D341Med (cell line): Measurements from ENCODE around the gene SKAP1.
"Not testable (repeated sequence)": the region's sequence is repeated elsewhere in the genome, so short reads cannot be mapped to it uniquely, and the experiment has no call there.

Source experiments
- DNase-seq: peaks from one replicate; pipeline ENCODE4 v3.0.0; 2012; ENCODE audit warnings: low spot score

SKAP1 gene

DNA sequence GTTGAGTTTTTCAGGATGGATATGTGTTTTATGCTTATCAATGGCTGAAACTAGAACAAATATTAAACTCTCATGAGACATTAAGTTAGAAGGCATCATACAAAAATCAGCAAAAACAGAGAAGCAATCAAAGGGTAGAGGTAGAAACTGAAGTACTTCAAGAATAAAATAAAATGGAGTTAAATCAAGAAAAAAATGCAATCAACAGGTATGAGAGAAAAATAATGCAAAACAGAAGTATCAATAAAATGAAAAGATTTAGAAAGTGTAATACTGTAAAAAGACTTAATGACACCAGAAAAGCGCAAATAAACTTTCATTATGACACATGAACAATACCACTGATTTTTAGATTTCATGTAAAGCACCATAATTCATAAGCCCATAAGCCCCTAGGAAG is 112.3 kb downstream of the SKAP1 start:
- DNase-seq, result no peak

GRCh38 chr17:48314716-48315115 is 115.3 kb downstream of the SKAP1 start:
- no peak for DNase-seq

DNA sequence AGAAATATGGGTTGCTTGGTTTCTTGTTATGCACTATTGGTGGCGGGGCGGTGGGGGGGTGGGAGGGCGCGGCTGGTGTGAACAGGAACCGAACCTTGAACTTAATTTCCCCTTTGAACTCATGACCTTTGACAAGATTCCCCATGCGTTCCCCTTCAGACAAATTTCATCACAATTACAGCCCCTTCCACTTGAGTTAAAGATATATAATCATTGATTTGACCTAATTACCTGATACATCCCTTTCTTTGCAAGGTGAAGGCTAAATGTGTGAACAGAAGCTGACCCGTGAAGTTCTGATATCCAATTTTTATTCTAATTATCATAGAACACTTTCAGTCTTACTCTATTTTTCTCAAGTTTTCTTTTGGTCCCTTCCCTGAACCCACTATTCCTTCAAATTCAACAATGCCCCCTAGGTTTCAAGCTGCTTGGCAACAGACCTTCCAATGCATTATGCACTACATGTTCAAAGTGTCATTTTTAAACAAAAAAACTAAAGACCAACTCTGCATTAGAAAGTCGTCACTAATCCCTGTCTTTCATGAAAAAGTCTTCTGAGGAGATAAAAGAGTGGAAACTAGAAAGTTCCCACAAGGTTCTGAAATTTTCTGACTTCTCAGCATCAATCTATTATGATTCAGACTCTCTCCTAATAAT is 116.8 kb downstream of the SKAP1 start:
- no peak for DNase-seq

DNA sequence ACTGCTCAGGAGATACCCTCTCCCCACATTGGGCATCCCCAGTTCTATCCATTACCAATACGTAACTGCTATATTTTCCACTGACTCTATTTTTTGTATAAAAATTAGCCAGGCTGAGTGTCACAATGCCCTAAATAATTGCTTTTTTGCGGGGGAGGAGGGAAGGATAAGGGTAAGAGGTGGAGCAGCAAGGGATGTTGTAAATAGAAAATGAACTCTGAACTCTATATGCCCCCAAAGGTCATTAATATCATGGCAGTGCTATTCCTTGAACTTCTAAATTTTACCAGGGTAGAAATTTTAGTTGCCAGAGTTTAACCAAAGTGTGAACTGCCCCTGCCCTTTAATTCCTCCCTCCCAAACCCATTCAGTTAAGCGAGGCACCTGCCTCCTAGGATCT is 118.7 kb downstream of the SKAP1 start:
- no peak for DNase-seq

GRCh38 chr17:48310748-48311213 is 119.2 kb downstream of the SKAP1 start:
- peak; percentile 40 for DNase-seq

- DNase-seq, result no peak
These were observed 121.4 kb downstream of the SKAP1 start for GRCh38 chr17:48308581-48308980.

GRCh38 chr17:48307814-48308411 is 122.1 kb downstream of the SKAP1 start:
- DNase-seq, result peak; percentile 77

GRCh38 chr17:48307255-48307654 is 122.8 kb downstream of the SKAP1 start:
- DNase-seq, result no peak

GRCh38 chr17:48301002-48301401 is 129.0 kb downstream of the SKAP1 start:
- no peak for DNase-seq

DNA sequence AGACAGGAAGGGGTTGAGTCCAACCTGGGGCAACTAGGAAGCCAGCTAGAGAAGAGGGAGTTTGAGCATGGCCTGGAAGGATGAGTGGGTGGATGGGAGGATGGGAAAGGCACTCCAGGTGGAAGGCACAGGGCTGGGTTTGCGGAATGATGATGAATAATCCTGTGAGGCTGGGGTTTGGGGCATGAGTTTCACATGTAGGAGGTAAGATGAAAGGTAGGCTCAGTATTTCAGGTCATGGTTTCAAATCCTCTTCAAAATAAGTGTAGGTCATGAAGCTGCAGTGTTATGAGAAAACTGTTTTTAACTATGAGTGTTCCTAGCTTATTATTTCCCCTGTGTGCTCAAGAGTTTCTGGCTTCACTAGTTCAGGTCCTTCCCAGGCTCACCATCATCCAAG is 130.3 kb downstream of the SKAP1 start:
- no peak for DNase-seq

DNA sequence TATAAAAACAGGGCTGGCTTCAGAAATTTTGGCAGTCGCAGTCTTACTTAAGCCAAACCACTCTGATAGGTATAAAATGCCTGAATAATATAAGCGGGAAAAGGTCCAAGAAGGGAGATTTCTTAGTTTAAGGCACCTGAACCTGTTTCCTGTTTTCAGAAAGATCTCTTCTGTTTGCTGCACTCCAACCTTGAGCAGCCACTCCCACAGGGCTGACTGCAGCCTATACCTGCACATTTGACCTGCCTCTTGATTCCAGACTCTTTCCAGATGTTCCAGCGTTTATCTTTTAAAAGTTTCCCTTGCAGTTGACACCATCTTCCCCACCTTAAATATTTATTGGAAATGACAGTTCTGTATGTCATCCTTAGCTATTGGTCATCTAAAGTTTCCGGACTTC is 132.2 kb downstream of the SKAP1 start:
- no peak for DNase-seq

DNA sequence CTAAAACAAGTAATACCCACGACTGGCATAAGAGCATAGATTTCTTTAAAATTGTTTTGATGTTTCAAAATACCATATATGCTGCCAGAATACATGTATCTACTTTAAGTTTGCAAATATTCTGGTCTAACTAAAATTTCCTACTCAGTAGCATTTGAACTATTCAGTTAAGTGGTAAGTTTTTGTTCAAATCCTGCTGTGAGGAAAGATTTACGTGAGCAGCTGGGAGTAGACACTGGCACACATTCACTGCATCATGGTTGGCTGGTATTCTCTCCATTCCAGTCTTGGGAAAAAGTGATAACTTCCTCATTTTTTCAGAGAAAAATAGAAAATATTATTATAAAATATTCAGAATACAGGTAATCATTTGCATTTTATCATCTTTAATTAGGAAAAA is 133.6 kb downstream of the SKAP1 start:
- no peak for DNase-seq

DNA sequence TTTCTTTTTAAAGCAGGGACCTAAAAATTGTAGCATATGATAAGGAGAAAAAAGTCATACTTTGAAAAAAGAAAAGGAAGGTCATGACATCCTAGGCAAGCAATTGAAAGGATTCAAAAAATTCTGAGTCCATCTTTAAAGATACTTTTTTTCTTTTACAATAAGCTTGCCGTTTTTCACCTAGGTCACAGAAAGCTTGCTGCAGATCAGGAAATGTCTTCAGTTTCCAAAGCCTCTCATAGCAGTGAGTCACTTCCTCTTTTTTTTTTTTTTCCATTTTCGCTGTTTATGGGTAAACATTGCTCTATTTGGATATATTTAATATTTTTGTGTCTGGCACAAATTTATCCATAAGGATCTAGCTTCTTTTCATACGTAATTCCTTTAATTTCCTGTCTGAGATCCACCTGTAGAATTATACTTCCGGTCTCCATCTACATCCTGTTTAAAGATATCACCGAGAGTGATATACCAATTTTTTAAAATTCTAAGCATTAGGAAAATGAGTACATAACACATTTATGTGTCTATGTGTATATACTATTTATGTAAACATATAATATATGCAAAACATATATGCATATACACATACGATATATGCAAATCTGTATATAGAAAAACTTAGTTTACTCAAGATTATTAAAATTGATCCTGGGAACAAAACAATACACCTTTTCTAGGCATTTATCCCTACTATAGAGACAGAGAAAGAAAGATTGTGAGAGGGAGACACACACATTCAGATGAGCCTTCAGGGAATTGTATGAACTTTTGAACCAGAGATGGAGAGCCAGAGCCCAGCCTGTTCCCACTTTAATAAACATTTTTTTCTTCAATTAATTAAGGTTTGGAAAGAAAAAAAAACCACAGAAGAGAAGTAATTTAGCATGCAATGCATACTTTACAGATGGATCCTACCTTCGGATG is 134.4 kb downstream of the SKAP1 start:
- DNase-seq, result no peak

- DNase-seq, result no peak
These were observed 135.1 kb downstream of the SKAP1 start for GRCh38 chr17:48294806-48295361.

DNA sequence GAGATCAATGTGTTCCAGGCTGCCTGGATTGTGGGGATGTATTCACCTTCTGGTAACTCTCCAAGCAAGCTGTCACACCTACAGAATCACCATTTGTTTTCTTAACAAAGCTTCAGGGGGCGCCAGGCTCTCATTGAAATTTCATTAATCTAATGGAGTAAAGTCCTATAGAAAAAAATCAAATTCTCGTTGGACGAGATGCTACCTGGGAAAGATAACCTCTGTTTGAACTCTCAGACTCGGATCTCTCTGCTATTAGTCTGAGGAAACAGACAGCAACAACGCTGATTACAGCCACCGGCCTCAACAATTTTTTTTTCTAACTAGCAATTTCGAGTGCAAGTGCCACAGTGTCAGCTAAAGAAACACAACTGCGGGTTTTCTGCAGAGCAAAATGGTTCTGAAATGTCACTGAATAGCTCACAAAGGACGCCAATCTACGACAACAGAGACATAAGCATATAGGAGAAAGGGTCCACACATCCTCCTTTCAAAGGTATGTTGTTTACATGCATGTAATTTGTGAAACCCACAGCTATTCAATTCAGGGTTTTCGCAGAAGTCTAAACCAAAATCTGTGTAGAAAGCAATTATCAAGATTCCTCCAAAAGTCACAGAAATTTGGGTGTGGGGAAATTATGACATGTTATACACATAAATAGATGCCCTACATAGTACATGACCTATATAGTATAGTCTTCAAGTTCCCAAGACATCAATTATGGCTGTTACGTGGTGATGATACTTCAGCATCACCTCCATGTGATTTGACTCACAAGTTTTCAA is 135.8 kb downstream of the SKAP1 start:
- no peak for DNase-seq

GRCh38 chr17:48293319-48294019 is 136.5 kb downstream of the SKAP1 start:
- no peak for DNase-seq

DNA sequence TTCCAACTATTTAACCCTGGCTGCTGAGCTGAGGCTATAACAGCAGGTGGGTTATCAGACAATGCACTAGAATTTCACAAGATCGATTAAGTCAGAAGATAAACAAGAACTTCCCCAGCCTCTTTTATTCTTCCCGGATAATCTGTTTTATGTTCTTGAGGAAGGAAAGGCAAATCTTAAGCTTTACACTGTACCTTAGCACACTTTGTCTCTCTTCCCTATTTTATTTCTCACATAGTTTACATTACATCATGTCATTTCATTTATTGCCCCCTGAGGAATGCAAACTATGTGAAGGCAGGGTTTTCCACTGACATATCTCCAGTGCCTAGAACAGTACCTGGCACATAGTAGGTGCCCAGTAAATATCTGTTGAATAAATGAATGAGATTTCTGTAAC is 139.6 kb downstream of the SKAP1 start:
- DNase-seq, result no peak

DNA sequence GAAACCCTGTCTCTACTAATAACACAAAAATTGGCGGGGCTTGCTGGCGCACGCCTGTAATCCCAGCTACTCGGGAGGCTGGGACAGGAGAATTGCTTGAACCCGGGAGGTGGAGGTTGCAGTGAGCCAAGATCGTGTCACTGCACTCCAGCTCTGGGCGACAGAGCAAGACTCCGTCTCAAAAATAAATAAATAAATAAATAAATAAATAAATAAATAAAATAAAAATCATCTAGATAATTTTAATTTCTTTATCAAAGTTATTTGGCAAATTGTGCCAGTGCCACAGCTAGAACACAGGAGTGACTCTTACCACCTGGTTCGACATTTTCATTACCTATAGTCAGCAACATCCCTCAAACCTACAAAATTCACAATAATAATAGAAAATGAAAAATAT is 143.1 kb downstream of the SKAP1 start:
- not testable (repeated sequence) for DNase-seq

- DNase-seq, result no peak
These were observed 144.4 kb downstream of the SKAP1 start for GRCh38 chr17:48285614-48286013.

DNA sequence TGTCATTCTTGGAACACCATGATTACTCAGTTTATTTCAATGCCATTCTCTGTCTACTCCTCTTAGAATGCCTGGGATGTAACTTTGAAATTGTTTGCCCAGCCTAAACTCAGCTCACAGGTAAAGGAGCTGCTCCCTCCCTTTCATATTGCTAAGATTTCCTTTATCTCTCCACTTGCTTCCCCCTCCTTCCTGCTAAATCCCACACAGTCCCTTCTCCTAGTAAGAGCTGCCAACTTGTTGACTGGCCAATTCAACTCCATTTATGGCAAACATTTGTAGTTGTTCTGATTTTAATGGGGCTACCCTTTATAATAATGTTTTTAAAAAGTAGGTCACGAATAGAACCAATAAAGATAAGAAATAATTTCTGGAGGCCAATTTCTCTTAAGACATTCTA is 146.1 kb downstream of the SKAP1 start:
- DNase-seq, result no peak

DNA sequence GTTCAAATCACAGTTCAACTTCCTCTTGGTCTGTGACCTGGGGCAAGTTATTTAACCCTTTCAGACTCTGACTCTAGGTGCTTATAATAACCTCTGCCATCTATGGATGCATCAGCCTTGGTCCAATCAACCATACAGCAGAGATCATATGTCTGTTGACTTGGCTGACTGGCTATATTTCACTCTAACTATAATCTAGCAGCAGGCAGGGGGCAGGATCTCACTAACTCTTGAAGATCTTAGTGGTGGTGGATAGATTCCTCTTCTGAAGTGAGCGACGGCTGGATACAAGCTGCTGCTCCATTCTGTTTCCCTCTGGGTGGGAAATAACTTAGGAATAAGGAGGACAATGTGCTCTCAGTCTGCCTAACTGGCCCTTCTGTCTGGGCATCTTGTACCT is 146.6 kb downstream of the SKAP1 start:
- no peak for DNase-seq
